GM21390 (cell line): Measurements from ENCODE around the gene B9D1.
A peak's percentile ranks its signal among the peaks of the same experiment; 100 is the strongest.

ENCODE experiments used
- ATAC-seq: cut with Tn5 transposase; IDR thresholded peaks from one replicate; pipeline ENCODE4 v1.9.1; 2021; ENCODE audit not compliant: unreplicated experiment

Gene B9D1

GRCh38 chr17:19362277-19363113 lies at the start of gene B9D1:
Gene B9D1, minus strand, starts transcription at chr17:19362723. Its CDS starts 154 bp downstream, at chr17:19362569.
- peak; percentile 83 for ATAC-seq

GRCh38 chr17:19411631-19412030 lies 49.1 kb upstream of the B9D1 start:
- no peak for ATAC-seq

GRCh38 chr17:19410875-19411620 lies 48.5 kb upstream of the B9D1 start, which contains the start of gene RNF112:
Gene RNF112, plus strand, starts transcription at chr17:19411232. Its CDS starts 177 bp downstream, at chr17:19411409.
- no peak for ATAC-seq

GRCh38 chr17:19410091-19410490 lies 47.6 kb upstream of the B9D1 start:
- no peak for ATAC-seq

GRCh38 chr17:19409509-19409908 lies 47.0 kb upstream of the B9D1 start:
- no peak for ATAC-seq

- no peak for ATAC-seq
These were observed 46.5 kb upstream of the B9D1 start for GRCh38 chr17:19409066-19409465.

- no peak for ATAC-seq
These were observed 45.8 kb upstream of the B9D1 start for GRCh38 chr17:19408346-19408710.

GRCh38 chr17:19407601-19408345 lies 45.2 kb upstream of the B9D1 start:
- ATAC-seq = no peak

- no peak for ATAC-seq
These were observed 42.6 kb upstream of the B9D1 start for GRCh38 chr17:19405114-19405513.

- ATAC-seq = no peak
These were observed 41.7 kb upstream of the B9D1 start for GRCh38 chr17:19404264-19404663.

GRCh38 chr17:19403021-19403420 lies 40.5 kb upstream of the B9D1 start:
- ATAC-seq = no peak

GRCh38 chr17:19402171-19402570 lies 39.6 kb upstream of the B9D1 start:
- ATAC-seq = no peak

- no peak for ATAC-seq
These were observed 38.9 kb upstream of the B9D1 start for GRCh38 chr17:19401321-19402010.

- no peak for ATAC-seq
These were observed 37.4 kb upstream of the B9D1 start for GRCh38 chr17:19399750-19400450.

- no peak for ATAC-seq
These were observed 36.0 kb upstream of the B9D1 start for GRCh38 chr17:19398301-19399181.

GRCh38 chr17:19397556-19398041 lies 35.1 kb upstream of the B9D1 start:
- ATAC-seq = no peak

- ATAC-seq = no peak
These were observed 29.8 kb upstream of the B9D1 start for GRCh38 chr17:19392303-19392702.

- no peak for ATAC-seq
These were observed 28.9 kb upstream of the B9D1 start for GRCh38 chr17:19391432-19391831.

GRCh38 chr17:19390951-19391350 lies 28.4 kb upstream of the B9D1 start:
- no peak for ATAC-seq
